ENCODE measurements around the gene GNG4.

DNA sequence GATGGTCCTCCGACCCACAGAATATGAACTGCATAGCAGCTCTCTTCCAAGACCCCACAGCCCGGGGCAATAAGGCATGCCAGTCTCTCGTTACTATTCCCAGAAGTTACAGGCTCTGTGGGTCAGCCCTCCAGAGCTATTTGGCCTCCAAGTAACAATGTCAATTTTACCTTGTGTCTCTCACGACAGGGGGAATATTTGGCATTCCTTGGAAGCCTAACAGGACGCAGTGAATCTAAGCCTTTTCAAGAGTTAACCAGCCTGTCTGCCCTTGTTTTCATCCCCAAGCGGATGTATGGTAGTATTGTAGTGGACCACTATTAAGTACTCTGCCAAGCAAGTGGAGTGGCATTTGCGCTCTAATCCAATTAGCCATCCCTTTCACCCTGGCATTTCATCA is 24.4 kb upstream of the GNG4 start:
- TF ChIP-seq, protein P1, sequence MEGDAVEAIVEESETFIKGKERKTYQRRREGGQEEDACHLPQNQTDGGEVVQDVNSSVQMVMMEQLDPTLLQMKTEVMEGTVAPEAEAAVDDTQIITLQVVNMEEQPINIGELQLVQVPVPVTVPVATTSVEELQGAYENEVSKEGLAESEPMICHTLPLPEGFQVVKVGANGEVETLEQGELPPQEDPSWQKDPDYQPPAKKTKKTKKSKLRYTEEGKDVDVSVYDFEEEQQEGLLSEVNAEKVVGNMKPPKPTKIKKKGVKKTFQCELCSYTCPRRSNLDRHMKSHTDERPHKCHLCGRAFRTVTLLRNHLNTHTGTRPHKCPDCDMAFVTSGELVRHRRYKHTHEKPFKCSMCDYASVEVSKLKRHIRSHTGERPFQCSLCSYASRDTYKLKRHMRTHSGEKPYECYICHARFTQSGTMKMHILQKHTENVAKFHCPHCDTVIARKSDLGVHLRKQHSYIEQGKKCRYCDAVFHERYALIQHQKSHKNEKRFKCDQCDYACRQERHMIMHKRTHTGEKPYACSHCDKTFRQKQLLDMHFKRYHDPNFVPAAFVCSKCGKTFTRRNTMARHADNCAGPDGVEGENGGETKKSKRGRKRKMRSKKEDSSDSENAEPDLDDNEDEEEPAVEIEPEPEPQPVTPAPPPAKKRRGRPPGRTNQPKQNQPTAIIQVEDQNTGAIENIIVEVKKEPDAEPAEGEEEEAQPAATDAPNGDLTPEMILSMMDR (IDR thresholded peaks at IDR 0.05; ENCODE audit: extremely low read depth in 1 of 2, insufficient read depth in 1 of 2, low read depth in 1 of 2, low read length in 2 of 2) = no peak
- TF ChIP-seq POLR2A (IDR thresholded peaks at IDR 0.05; ENCODE audit: low read depth, low read length) = no peak
- no peak for TF ChIP-seq POLR2AphosphoS5 (IDR thresholded peaks at IDR 0.05; ENCODE audit: insufficient read depth, low read depth, low read length)
- TF ChIP-seq, protein P2, sequence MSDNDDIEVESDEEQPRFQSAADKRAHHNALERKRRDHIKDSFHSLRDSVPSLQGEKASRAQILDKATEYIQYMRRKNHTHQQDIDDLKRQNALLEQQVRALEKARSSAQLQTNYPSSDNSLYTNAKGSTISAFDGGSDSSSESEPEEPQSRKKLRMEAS (IDR thresholded peaks at IDR 0.05; ENCODE audit: insufficient read depth, insufficient read length) = no peak
- no peak for TF ChIP-seq JUN (IDR thresholded peaks at IDR 0.05; ENCODE audit: borderline replicate concordance, insufficient read depth, insufficient read length, low read depth)

Measured in endothelial cell of umbilical vein (primary cell).